ENCODE measurements around the gene SMPD1. TPM values are rescaled to one million over a fixed set of nuclear protein-coding genes. Genes with fewer than 3 reads are reported as not detected.

SMPD1 gene
- 24.4 TPM for polyA plus RNA-seq (ENCODE audit: insufficient read length)

GRCh38 chr11:6389905-6390717, at the start of gene SMPD1:
SMPD1 (plus strand) TSS chr11:6390474; CDS start chr11:6390599, 125 bp downstream.
- DNase-seq: peak; percentile 87

DNA sequence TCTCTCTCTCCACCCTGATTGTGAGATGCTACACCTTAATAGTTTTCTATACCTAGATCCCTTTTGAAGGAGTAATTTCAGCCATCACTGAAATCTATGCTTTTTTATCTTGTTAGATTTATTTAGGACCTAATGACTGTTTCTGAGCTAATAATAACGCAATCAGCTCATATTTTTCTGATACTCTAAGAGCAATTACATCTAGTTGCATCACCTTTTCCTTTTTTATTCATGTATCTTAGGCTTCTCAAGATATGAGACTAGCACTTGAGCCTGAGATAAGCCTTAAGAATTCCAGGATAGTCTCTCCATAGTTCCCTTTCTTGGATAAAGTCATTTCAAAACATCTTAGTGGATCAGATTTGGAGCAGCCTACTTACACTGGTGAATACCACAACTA, 44.9 kb upstream of the SMPD1 start:
- DNase-seq: no peak

DNA sequence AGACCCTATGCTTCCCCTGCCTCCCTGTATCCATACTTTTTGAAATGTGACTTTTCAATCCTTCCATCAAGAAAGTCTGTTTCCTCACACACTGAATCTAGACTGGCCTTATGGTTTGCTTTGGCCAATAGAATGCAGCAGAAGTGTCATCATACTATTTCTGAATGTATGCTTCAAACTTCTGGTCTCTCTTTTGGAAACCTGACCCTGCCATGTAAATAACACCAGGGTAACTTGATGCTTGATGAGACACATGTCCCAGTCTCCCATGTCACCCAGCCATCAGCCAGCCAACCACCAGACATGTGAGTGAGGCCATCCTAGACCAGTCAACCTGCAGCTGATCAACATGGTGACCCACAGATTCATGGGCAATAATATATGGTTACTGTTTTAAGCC, 40.2 kb upstream of the SMPD1 start:
- DNase-seq: no peak

DNA sequence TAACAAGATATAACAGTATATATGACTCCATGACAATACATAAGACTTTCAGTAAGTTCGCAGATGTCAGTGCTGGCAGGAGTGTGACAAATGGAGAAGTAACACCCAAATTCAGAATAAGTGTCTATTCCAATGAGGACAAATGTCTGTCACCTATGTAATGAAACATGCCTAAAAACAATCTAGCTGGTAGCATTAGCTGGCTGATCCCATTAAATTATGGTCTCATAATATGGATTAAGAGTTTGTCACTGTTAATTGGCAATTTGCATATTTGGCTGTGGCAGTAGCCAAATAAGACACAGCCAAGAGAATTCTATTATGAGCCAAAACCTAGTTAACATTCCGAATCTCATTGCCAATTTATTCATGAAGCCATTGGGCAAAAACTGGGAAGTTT, 39.8 kb upstream of the SMPD1 start:
- no peak for DNase-seq

DNA sequence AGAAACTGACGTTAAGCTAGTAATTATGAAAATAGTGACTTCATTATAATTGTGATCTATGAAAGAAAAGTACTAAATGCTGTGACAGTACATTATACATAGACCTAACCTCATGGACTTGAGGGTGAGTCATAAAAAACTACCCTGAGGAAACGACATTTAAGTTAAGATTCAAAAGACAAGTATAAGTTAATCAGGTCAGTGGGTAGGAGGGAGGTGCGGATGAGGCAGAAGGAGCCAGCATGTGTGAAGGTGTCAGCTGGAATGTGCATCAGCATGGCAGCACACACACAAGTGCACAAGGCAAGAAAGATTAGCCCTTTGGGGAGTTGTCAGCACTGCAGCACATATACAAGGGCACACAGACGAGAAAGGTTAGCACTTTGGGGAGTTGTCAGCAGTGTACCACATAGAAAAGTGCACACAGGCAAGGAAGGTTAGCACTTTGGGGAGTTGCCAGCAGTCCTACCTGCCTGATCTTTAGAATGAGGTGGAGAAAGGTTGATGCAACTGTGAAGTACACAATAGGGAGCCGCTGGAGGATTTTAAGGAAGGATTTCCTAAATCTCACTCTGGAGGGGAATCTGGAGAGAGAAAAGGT, 38.4 kb upstream of the SMPD1 start:
- DNase-seq: no peak

- peak; percentile 34 for DNase-seq
Observed at GRCh38 chr11:6353367-6353987, 36.8 kb upstream of the SMPD1 start.

DNA sequence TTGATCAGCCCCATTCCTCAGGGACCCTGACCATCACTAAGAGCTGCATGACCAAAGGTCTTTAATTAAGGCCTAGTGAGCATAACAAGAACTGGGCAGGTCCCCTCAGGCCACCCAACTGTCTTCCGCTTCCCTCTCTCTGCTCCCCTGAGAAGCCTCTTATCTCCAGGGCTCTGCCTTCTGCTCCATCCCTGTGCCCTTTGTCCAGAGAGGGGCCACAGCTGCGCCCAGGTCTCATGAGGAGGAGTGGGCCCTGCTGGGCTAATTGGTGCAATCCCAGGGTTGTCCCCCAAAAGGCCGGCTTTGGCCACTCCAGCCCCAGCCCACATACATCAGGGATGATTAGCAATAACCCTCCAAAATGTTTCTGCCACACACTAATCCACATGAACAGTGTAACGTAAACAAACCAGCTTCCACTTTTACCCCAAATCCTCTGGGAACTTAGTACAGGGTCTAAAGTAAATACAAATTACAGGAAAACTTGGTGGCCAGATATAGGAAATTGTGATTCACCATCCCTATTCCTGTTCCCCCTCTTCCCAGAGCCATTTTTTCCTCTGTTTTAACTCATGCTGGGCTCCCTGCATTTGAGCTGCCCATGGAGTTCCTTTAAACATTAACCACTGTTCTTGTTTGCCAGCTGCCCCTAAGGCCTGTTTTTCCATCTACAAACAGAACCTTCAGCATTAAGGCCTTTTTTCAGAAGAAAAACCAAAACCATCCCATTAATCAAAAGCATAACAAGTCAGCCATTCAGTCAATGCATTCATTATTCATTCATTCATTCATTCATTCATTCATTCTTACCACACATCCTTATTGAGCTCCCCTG, 35.4 kb upstream of the SMPD1 start:
- no peak for DNase-seq

DNA sequence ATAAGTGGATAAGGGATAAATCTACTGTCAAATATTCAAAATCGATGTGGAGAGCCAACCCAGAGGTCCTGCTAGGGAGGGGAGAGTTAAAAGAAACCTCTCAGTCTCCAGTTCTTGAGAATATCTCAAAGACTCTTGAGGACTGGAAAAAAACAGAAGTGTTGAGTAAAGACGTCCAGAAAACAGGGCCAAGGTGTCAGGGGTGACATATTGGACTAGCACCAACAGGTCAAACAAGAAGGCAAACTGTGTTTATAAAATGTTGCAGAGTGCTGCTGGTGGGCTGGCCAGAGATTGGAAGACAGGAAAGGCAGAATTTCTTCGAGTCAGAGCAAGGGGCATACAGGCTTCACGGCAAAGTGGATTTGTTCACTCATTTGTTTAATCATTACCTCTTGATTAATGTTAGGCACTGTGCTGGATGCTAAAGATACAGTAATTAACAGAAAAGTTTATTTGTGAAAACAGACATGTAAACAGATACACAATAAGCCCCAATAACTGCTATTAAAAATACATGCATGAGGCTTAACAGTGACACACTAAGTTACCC, 33.7 kb upstream of the SMPD1 start:
- no peak for DNase-seq

GRCh38 chr11:6357222-6357621, 33.1 kb upstream of the SMPD1 start:
- DNase-seq: peak; percentile 39

- no peak for DNase-seq
Observed at GRCh38 chr11:6360183-6360582, 30.1 kb upstream of the SMPD1 start.

GRCh38 chr11:6362185-6362872, 27.9 kb upstream of the SMPD1 start:
- no peak for DNase-seq

DNA sequence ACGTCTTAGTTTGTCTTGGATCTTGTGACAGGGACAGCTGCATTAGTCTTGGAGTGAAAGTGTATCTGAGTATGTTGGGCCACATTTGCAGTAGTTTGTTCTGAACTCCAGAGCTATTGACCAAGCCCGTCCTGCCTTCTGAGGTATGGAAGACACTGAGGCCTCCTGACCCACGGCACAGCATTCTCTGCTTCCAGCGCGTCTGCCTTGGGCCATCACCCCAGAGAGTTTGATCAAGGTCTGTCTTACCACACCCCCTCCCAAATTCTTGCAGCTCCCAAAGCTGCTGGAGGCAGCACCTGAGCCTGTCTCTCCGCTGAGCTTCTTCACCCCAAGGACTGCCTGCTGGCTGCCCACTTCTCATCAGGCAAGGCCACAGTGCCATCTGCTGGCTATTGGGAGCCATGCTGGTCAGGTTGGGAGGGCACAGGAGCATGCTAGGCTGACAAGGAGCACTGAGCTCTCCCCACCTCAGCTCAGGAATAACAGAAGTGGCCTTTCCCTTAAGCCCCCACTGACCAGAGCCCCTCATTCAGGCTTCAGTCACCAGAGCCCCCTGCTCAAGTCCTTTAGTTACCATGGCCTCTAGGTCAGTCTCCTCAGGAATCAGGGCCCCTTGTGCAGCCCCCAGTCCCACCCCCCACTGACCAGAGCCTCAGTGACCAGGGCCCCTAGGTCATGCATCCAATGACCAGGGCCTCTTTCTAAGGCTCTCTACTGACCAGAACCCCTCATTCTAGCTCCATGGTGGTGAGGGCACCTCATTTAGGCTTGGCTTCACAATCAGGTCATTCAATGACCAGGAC, 27.2 kb upstream of the SMPD1 start:
- peak; percentile 75 for DNase-seq

- no peak for DNase-seq
Observed at GRCh38 chr11:6365659-6366058, 24.6 kb upstream of the SMPD1 start.

DNA sequence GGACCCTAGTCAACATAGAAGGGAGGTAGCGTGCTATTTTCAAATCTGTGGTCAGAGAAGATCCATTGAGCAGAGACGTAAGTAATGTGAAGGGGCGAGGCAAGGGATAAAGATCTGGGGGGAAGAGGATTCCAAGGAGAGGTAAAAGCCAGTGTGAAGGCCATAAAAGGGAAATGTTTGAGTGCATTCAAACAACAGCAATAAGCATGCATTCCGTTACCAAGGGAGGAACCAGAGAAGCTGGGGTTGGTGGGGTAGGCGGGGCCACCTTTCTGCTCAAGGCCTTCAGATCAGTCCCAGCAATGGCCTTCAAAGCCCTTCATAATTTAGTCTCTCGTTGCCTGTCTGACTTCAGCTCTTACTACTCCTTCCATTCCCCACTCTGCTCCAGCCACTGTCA, 18.4 kb upstream of the SMPD1 start:
- DNase-seq: no peak

DNA sequence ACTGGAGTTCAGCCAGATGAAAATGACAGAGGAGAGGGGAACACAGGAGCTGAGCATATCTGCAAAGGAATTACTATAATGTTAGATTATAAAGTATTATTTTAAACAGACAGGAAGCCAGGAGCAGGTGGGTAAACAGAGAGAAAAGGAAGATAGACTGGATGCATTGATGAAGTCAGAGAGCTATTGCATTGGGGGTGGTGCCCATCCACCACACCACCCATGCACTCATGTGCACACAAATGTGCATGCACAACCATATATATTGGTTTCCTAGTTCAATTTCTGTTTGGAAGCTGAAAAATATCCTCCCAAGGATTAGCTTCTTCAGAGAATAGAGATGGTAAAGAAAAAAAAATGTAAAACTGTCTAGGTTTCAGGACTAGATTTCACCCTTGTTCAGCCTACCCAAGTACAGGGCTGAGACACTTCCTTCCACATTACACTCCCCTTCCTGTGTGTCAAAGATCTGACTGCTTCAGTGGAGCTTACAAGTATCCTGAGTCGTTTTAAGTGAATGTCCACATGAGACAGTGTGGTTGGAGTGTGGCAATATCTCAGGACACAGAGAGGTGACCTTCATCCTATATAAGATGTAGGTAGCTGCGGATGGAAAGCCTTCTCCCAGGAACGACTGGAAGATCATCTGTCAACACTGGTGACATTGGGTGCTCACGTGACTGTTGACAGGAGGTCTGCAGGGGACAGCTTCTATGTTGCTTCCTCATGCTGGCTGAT, 12.2 kb upstream of the SMPD1 start:
- no peak for DNase-seq

DNA sequence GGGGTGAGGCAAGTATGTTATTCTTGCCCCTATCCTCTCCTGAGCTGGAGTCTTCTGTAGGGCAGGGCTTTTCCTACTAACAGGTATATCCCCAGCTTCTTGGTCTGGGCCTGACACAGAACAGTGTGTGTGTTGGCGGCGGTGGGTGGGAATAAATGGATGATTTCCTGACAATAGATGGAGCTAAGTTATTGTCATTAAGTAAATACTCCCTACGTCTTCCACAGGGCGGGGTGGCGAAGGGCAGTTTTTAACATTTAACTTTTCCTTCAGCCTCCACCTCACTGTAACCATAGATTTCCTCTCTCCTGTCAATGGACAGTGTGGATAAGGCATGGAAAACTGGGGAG, 11.7 kb upstream of the SMPD1 start:
- no peak for DNase-seq

DNA sequence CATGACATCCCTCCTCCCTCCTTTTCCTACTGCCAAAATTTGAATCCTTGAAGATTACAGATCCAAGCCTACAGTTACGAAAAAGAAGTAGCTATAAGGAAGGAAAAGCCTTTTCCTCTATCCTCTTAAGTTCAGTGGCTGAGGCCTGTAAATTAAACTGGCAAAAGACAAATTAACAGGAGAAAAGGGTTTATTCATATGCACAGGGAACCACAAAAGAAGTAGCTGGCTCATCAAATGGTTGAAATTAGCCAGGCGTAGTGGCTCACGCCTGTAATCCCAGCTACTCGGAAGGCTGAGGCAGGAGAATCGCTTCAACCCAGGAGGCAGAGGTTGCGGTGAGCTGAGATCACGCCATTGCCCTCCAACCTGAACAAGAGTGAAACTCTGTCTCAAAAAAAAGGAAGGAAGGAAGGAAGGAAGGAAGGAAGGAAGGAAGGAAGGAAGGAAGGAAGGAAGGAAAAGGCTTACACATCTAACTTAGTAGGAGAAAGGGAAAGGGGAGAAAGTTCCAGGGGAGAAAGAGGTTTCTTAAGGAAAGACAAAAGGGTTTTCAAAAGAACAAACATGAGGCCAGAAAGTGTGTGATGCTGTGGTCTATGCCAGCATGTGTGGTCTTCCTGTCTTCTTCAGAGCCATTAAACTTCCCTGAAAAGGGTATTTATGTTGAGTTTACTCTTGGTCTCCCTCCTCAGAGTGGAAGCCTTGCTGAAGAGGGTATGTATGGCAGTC, 5.1 kb upstream of the SMPD1 start:
- DNase-seq: no peak

DNA sequence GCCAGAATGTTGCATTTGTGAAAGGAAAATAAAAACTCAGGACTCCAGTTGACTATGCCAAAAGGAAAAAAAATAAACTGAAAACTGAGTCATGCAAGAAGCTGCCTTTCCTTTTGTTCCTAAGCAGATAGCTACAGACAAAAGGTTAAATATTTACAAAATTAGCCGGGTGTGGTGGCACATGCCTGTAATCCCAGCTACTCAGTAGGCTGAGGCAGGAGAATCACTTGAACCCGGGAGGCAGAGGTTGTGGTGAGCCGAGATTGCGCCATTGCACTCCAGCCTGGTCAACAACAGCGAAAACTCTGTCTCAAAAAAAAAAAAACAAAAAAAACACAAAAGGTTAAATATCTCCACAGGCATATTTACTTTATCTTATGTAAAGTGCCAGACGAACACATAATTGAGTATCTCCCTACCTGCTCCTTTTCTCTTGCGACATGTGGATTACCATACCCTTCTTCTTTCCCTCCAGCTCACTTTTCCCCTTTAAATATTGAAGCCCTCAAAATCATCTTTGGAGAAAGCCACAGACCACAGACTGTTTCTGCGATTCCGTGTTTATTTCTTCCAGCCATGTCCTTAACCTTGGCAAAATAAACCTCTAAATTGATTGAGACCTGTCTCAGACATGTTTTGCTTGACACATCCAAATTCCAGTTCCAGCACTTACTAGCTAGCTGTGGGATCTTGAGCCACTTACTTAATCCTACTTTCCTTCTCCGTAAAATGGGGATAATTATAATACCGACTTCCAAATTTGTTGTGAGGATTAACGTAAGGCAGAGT, 2.3 kb upstream of the SMPD1 start:
- DNase-seq: no peak

GRCh38 chr11:6388748-6389147, 1.5 kb upstream of the SMPD1 start:
- no peak for DNase-seq
